NCI-H2029 (cell line): ENCODE results near the gene CDON.

Experiments used
- DNase-seq: peaks from one replicate; lab custom pipeline; 2025; lab: John Stamatoyannopoulos, UW

Gene CDON

DNA sequence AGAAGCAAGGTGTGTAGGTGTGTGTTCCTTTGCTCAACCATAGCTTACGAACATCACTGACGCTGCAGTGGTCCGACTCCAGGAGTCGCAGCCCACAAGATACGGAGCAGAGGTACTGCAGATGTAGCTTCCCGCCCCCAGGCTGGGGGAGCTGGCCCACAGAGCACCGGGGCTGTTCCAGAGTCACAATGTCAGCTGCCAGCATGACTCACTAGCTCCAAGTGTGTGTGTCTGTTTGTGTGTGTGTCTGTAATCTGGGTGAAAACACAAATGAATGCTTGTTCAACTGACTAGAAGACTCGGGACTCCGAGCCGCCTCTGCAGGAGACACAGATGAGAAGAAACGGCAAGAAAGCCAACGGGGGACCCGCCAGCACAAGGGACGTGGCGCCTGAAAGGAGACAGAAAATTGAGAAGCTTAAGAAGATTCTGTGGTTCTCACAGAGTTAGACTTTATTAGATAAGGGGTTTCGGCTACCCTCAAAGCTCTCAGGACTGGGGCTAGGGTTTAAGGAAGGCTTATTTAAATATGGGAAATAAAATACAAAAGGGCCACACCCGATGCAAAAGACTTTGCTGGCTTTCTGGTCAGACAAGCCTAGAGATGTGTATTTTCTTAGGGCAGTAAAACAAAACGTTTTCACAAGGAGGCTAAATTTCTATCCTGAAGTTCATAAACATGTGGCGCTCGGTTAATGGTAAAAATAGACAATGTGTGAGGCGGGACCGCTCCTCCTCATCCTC lies 106.1 kb downstream of the CDON start:
- no peak for DNase-seq

- no peak for DNase-seq
Observed at GRCh38 chr11:125955856-125956255, 106.8 kb downstream of the CDON start.

GRCh38 chr11:125954945-125955640 lies 107.6 kb downstream of the CDON start:
- DNase-seq: no peak

DNA sequence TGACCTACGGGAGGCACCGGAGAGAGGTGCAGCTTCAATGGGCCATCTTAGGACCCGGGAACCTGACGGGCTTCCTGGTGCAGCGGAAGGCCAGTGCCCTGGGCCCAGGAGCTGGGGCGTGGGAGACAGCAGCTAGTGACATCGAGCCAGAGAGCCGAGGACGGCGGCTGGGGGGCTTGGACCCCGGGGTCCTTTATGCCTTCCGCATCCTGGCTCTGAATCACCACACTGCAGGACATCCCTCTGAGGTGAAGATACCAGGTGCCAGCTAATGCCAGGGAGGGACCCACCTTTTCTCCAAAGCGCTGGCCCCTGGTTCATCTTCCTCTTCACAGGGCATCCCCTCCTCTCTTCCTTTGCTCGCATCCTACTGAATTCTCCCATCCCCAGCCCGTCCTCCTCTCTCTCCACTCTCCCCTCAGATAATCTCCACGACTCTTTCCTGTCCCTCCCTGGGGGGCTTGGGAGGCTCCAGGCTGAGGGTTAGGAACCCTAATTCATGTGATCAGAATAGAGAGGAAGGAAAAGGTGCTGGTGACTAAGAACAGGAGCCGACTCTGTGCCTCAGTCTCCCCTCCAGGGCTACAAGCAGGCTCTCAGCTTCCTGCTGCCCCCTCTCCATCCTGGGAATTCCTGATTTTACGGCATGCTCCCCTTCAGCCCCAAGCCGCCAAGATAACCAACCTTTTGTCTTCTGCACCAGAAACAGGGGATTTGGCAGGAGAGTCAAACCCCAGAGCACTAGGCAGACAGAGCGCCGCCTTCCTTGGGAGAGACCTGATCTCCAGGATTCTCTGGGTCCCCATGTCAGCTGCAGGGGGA lies 108.3 kb downstream of the CDON start:
- DNase-seq: no peak

GRCh38 chr11:125953401-125953935 lies 109.2 kb downstream of the CDON start:
- DNase-seq: no peak

GRCh38 chr11:125952973-125953372 lies 109.7 kb downstream of the CDON start:
- DNase-seq: peak; percentile 6

DNA sequence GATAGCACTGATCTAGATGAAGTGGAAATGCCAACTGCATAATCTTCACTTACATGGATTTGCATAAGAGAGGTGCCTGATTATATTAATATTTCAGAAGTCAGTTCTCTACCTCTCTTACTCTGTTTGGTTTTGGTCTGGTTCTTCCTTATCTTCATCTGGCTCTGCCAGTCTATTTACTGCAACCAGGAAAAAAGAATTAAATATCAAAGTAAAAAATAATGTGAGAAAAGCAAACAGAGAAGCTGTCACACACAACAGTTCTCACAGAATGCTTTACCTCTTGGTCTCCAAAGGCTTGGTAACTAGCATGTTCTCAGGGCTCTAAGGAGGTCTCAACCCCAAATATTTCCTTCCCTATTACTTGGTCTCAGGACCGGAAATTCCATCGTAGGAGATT lies 110.1 kb downstream of the CDON start:
- DNase-seq: no peak

DNA sequence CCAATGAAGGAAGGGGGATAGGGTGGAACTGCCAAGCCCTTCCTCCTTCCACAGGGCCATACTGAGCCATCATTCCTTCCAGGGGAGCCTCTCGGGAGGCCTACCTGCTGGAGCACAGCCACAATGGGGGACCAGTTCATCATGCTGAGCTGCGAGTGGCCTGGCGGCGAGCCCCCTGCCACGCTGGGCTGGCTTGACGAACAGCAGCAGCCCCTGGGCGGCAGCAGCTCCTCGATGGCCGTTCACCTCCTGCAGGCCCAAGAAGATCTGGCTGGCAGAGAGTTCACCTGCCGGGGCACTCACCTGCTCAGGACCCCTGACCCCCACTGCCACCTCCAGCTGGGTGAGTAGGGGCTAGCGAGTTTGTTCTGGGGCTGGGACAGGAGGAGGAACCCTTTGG lies 110.9 kb downstream of the CDON start:
- DNase-seq: no peak

- DNase-seq: no peak
Observed at GRCh38 chr11:125950696-125951651, 111.7 kb downstream of the CDON start.

DNA sequence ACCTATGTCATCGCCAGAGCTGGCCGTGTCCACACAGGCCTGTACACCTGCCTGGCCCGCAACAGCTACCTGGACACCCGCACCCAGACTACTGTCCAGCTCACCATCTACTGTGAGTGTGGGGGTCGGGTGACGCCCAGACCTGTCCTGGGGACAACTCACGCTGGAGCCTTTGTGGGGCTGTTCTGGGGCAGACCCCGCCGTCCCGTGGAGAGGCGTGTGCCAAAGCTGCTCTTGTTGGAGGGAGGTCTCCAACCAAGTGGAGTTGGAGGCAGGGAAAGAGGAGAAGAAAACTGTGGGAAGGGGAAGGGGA lies 112.5 kb downstream of the CDON start:
- no peak for DNase-seq

DNA sequence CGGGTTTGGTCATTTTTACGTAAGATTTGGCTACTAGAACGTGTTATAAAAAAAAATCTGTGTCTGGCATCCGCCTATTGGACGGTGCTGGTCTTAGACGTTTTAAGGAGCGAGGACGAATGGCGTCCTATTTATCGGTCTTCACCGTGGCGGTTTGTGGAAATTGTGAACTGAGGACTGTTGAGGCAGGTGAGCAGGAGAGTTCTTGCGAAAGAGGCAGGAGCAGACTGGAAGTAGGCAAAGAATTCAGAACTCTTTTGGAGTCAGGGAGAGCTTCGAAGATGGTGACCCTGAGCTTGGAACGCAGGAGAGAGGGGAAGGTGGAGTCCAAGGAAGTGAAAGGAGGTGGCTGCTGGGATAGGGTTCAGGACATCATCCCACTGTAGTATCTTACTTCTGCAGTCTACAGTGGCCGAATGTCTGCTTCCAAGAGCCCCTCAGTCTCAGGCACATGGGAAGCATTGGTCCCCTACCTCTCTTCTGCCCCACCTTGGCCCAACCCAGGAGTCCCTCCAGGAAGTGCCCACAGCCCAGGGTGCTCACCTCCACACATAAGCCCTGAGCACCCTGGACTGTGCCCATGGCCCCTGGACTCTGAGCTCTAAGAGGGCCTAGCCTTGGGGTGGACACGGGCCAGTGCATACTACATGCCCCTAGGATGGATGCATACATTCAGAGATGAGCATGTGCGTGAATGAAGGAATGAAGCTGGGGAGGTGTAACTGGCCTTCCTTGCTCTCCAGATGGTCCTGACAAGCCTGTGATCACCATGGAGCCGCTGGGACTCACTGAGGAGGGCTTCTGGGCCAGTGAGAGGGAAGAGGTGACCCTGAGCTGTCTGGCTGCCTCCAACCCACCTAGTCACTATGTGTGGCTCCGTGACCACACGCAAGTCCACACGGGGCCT lies 113.1 kb downstream of the CDON start:
- DNase-seq: no peak

DNA sequence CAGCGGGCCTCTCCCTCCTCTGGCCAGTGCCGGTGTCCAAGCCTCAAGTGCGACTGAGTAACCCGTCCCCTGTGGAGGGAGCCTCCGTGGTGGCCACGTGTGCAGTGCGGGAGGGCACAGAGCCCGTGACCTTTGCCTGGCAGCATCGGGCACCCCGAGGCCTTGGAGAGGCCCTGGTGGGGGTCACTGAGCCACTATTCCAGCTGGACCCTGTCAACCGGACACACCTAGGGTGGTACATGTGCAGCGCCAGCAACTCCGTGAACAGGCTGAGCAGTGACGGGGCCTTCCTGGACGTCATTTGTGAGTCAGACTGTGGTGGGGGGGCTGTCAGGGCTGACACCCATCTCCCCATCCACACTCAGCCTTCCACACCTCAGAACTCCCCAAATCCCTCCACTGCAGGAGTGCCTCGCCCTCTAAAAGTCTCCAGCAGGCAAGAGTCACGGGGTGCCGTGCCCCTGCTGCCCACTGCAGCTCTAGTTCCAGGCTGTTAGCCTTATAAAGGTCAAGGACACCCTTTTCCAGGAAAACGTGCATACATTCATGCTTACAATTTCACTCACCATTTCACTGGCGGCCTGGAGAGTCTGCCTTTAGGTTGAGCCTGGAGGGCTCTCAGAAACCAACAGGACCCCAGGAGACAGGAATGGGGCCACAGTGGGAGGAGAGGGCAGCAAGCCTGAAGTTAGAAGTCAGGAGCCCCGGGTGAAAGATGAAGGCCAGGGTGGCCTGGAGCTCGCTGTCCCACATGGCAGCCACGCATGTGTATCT lies 114.2 kb downstream of the CDON start:
- no peak for DNase-seq

DNA sequence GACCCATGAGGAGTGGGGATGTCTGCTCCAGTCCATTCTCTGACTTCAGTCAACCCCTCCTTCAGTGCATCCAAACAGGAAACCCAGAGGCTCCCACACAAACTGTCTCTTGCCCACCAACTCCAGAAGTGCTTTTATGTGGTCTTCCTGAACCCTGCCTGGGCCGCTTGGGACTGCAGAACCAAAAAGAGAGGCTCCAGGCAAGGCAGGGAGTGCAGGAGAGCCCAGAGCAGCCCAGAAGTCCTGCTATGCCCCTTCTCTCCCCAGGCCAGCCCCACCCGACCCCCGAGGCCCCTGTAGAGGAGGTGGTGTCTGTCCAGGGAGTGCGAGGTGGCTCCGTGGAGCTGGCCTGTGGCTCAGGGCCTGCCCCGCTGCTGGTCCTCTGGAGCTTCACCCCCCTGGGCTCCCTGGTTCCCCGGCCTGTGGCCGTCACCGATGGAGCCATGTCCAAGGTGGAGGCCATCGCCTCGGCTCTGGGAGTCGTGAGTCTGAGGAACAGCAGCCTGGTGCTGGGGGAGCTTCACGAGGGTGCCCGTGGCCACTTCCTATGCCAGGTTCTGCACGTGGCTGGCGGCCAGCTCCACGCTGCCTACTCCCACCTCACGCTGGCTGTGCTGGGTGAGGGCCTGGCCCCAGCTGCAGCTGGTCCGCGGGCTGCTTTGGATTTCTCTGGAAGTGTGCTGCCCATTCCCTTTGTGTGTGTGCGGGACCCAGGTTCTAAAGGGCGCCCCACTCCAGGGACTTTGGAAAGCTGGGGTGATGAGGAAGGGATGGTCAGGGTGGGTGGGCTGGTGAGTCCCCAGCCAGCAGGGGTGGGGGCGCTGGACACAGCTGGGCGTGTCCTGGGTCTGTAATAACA lies 115.0 kb downstream of the CDON start:
- DNase-seq: no peak

DNA sequence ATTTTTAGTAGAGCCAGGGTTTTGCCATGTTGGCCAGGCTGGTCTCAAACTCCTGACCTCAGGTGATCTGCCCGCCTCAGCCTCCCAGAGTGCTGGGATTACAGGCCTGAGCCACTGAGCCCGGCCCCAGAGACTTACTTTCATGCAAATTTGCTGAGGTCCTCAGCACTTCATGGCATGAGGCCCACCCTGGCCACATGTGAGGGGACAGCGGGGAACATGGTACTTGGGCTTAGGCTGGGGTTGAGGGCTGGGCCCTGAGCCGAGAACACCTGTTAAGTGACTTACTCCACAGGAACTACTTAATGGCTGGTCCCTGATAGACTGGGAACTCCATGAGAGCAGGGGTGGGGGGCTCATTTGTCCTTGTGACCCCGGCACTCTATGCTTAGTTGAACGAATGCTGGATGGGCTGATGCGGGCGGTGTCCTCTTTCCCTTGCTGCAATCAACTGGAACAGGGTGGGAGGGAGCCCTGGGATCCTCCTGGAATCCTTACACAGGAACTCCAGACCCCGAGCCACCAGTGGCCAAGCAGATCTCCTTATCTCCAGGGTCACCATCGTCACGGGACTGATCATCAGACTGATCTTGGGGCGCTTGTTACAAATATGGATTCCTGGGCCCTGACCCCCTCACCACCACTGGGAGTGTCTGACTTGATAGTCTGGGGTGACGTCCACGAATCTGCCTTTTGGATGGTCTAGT lies 115.8 kb downstream of the CDON start:
- no peak for DNase-seq

GRCh38 chr11:125945797-125946520 lies 116.7 kb downstream of the CDON start, which contains the start of gene VSIG10L2:
Gene VSIG10L2, plus strand, starts transcription at chr11:125946044. Its CDS starts 12 bp downstream, at chr11:125946056.
- no peak for DNase-seq

DNA sequence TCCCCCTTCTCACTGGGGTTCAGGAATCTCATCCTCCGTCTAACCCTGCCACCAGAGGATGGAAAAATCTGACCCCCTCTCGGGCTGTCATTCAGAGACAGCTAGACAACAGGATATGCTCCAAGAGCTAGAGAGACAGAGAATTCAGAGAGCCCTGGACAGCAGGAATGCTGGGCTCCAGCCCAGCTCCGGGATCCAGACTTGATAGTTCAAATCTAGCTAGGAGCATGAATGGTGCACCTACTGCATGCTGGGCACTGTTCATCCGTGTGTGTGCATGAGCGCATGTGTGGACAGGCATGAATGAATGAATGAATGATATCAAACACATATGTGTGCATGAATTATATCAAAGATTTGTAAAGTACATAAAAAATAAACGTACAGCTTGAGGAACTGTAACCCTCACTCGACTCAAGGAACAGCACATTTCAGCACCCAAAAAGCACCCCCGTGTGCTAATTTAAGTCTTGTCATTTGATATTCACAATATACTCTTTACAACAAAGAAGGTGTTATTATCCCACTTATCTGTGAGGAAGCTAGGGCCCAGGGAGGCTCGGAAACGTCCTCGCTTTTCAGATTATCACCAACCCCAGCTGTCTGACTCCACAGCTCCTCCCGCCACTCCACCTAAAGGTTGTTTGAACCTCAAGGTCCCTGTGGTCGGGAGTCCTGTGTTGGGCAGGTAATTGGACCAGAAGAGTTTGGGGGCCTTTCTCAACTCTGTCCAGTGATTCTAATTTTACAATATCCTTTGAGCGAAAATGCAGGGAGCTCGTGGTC lies 117.5 kb downstream of the CDON start:
- DNase-seq: no peak
